Measurements from ENCODE around the gene ZNF48.
A peak's percentile ranks its signal among the peaks of the same experiment; 100 is the strongest.
"Not testable (repeated sequence)": the region's sequence is repeated elsewhere in the genome, so short reads cannot be mapped to it uniquely, and the experiment has no call there.

The ZNF48 gene

GRCh38 chr16:30394592-30395154, 547 bp upstream of the ZNF48 start:
- H3K27me3 ChIP-seq (ENCODE audit: control insufficient read depth in 2 of 2, insufficient read depth in 2 of 2, low read length in 2 of 2) = no peaks in the 10 kb centered on the region
- peaks cover 8 to 13% of the 10 kb centered on the region in 2 donors for H3K4me1 ChIP-seq (ENCODE audit: control insufficient read depth in 2 of 2, insufficient read depth in 2 of 2, low read length in 2 of 2)
- peak overlapping the region; percentile 52 to 73 for H3K9ac ChIP-seq (ENCODE audit: low read depth in 1 of 2, low read length in 2 of 2)
- no peaks in the 10 kb centered on the region for H3K9me3 ChIP-seq (ENCODE audit: control insufficient read depth in 2 of 2, low read length in 2 of 2)
- peak overlapping the region; percentile 29 to 68 for H3K27ac ChIP-seq (ENCODE audit: low read depth in 2 of 2, low read length in 2 of 2)
- H3K36me3 ChIP-seq (ENCODE audit: control insufficient read depth in 2 of 2, insufficient read depth in 2 of 2, low read length in 2 of 2) = peaks cover 0 to 11% of the 10 kb centered on the region in 2 donors
- peak overlapping the region; percentile 71 to 75 for H3K4me3 ChIP-seq (ENCODE audit: low read length in 2 of 2)

GRCh38 chr16:30395992-30396585, 869 bp downstream of the ZNF48 start:
- H3K4me1 ChIP-seq (ENCODE audit: control insufficient read depth in 2 of 2, insufficient read depth in 2 of 2, low read length in 2 of 2) = peaks cover 14 to 17% of the 10 kb centered on the region in 2 donors
- no peaks in the 10 kb centered on the region for H3K9me3 ChIP-seq (ENCODE audit: control insufficient read depth in 2 of 2, low read length in 2 of 2)
- peak overlapping the region; percentile 71 to 75 for H3K4me3 ChIP-seq (ENCODE audit: low read length in 2 of 2)
- peak overlapping the region; percentile 72 to 73 for H3K9ac ChIP-seq (ENCODE audit: low read depth in 1 of 2, low read length in 2 of 2)
- H3K27me3 ChIP-seq (ENCODE audit: control insufficient read depth in 2 of 2, insufficient read depth in 2 of 2, low read length in 2 of 2) = no peaks in the 10 kb centered on the region
- peaks cover 0 to 11% of the 10 kb centered on the region in 2 donors for H3K36me3 ChIP-seq (ENCODE audit: control insufficient read depth in 2 of 2, insufficient read depth in 2 of 2, low read length in 2 of 2)
- peak overlapping the region; percentile 51 to 68 for H3K27ac ChIP-seq (ENCODE audit: low read depth in 2 of 2, low read length in 2 of 2)

GRCh38 chr16:30396627-30397026, 1.4 kb downstream of the ZNF48 start:
- not testable (repeated sequence) for H3K27me3 ChIP-seq (ENCODE audit: control insufficient read depth in 2 of 2, insufficient read depth in 2 of 2, low read length in 2 of 2); H3K9me3 ChIP-seq (ENCODE audit: control insufficient read depth in 2 of 2, low read length in 2 of 2); H3K9ac ChIP-seq (ENCODE audit: low read depth in 1 of 2, low read length in 2 of 2); H3K27ac ChIP-seq (ENCODE audit: low read depth in 2 of 2, low read length in 2 of 2)
- Histone ChIP-seq H3K4me1 (ENCODE audit: control insufficient read depth in 2 of 2, insufficient read depth in 2 of 2, low read length in 2 of 2) (peaks cover 14 to 21% of the 10 kb centered on the region in 2 donors), H3K36me3 (ENCODE audit: control insufficient read depth in 2 of 2, insufficient read depth in 2 of 2, low read length in 2 of 2) (peaks cover 0 to 11% of the 10 kb centered on the region in 2 donors), H3K4me3 (ENCODE audit: low read length in 2 of 2) (peak overlapping the region in 1 of 2 donors; percentile 75)

- H3K27me3 ChIP-seq (ENCODE audit: control insufficient read depth in 2 of 2, insufficient read depth in 2 of 2, low read length in 2 of 2) = no peaks in the 10 kb centered on the region
- H3K36me3 ChIP-seq (ENCODE audit: control insufficient read depth in 2 of 2, insufficient read depth in 2 of 2, low read length in 2 of 2) = peaks cover 0 to 11% of the 10 kb centered on the region in 2 donors
- H3K4me1 ChIP-seq (ENCODE audit: control insufficient read depth in 2 of 2, insufficient read depth in 2 of 2, low read length in 2 of 2) = peaks cover 14 to 21% of the 10 kb centered on the region in 2 donors
- H3K9me3 ChIP-seq (ENCODE audit: control insufficient read depth in 2 of 2, low read length in 2 of 2) = no peaks in the 10 kb centered on the region
- H3K27ac ChIP-seq (ENCODE audit: low read depth in 2 of 2, low read length in 2 of 2) = no peak overlapping the region
- H3K9ac ChIP-seq (ENCODE audit: low read depth in 1 of 2, low read length in 2 of 2) = no peak overlapping the region
- H3K4me3 ChIP-seq (ENCODE audit: low read length in 2 of 2) = no peak overlapping the region
These were observed 1.8 kb downstream of the ZNF48 start for GRCh38 chr16:30397056-30397455.

- peaks cover 0 to 11% of the 10 kb centered on the region in 2 donors for H3K36me3 ChIP-seq (ENCODE audit: control insufficient read depth in 2 of 2, insufficient read depth in 2 of 2, low read length in 2 of 2)
- no peak overlapping the region for H3K9ac ChIP-seq (ENCODE audit: low read depth in 1 of 2, low read length in 2 of 2)
- no peak overlapping the region for H3K4me3 ChIP-seq (ENCODE audit: low read length in 2 of 2)
- peaks cover 14 to 21% of the 10 kb centered on the region in 2 donors for H3K4me1 ChIP-seq (ENCODE audit: control insufficient read depth in 2 of 2, insufficient read depth in 2 of 2, low read length in 2 of 2)
- no peak overlapping the region for H3K27ac ChIP-seq (ENCODE audit: low read depth in 2 of 2, low read length in 2 of 2)
- H3K9me3 ChIP-seq (ENCODE audit: control insufficient read depth in 2 of 2, low read length in 2 of 2) = no peaks in the 10 kb centered on the region
- no peaks in the 10 kb centered on the region for H3K27me3 ChIP-seq (ENCODE audit: control insufficient read depth in 2 of 2, insufficient read depth in 2 of 2, low read length in 2 of 2)
These were observed 2.8 kb downstream of the ZNF48 start for GRCh38 chr16:30397776-30398660.

- no peaks in the 10 kb centered on the region for H3K27me3 ChIP-seq (ENCODE audit: control insufficient read depth in 2 of 2, insufficient read depth in 2 of 2, low read length in 2 of 2)
- H3K4me1 ChIP-seq (ENCODE audit: control insufficient read depth in 2 of 2, insufficient read depth in 2 of 2, low read length in 2 of 2) = peaks cover 14 to 21% of the 10 kb centered on the region in 2 donors
- H3K36me3 ChIP-seq (ENCODE audit: control insufficient read depth in 2 of 2, insufficient read depth in 2 of 2, low read length in 2 of 2) = peaks cover 0 to 11% of the 10 kb centered on the region in 2 donors
- H3K4me3 ChIP-seq (ENCODE audit: low read length in 2 of 2) = no peak overlapping the region
- H3K9me3 ChIP-seq (ENCODE audit: control insufficient read depth in 2 of 2, low read length in 2 of 2) = no peaks in the 10 kb centered on the region
- H3K27ac ChIP-seq (ENCODE audit: low read depth in 2 of 2, low read length in 2 of 2) = peak overlapping the region in 1 of 2 donors; percentile 80
- H3K9ac ChIP-seq (ENCODE audit: low read depth in 1 of 2, low read length in 2 of 2) = no peak overlapping the region
These were observed 3.6 kb downstream of the ZNF48 start for GRCh38 chr16:30398661-30399434.

GRCh38 chr16:30399435-30400186, 4.4 kb downstream of the ZNF48 start:
- Histone ChIP-seq H3K4me3 (ENCODE audit: low read length in 2 of 2) (peak overlapping the region; percentile 81 to 88), H3K27ac (ENCODE audit: low read depth in 2 of 2, low read length in 2 of 2) (peak overlapping the region; percentile 67 to 80), H3K27me3 (ENCODE audit: control insufficient read depth in 2 of 2, insufficient read depth in 2 of 2, low read length in 2 of 2) (no peaks in the 10 kb centered on the region), H3K9ac (ENCODE audit: low read depth in 1 of 2, low read length in 2 of 2) (peak overlapping the region; percentile 84 to 90), H3K9me3 (ENCODE audit: control insufficient read depth in 2 of 2, low read length in 2 of 2) (no peaks in the 10 kb centered on the region), H3K36me3 (ENCODE audit: control insufficient read depth in 2 of 2, insufficient read depth in 2 of 2, low read length in 2 of 2) (peaks cover 0 to 11% of the 10 kb centered on the region in 2 donors), H3K4me1 (ENCODE audit: control insufficient read depth in 2 of 2, insufficient read depth in 2 of 2, low read length in 2 of 2) (peaks cover 14 to 21% of the 10 kb centered on the region in 2 donors)

- Histone ChIP-seq H3K27me3 (ENCODE audit: control insufficient read depth in 2 of 2, insufficient read depth in 2 of 2, low read length in 2 of 2) (no peaks in the 10 kb centered on the region), H3K9ac (ENCODE audit: low read depth in 1 of 2, low read length in 2 of 2) (no peak overlapping the region), H3K36me3 (ENCODE audit: control insufficient read depth in 2 of 2, insufficient read depth in 2 of 2, low read length in 2 of 2) (peaks cover 0 to 11% of the 10 kb centered on the region in 2 donors), H3K27ac (ENCODE audit: low read depth in 2 of 2, low read length in 2 of 2) (no peak overlapping the region), H3K9me3 (ENCODE audit: control insufficient read depth in 2 of 2, low read length in 2 of 2) (no peaks in the 10 kb centered on the region), H3K4me3 (ENCODE audit: low read length in 2 of 2) (no peak overlapping the region), H3K4me1 (ENCODE audit: control insufficient read depth in 2 of 2, insufficient read depth in 2 of 2, low read length in 2 of 2) (peaks cover 10% of the 10 kb centered on the region in 2 donors)
These were observed 6.7 kb downstream of the ZNF48 start for GRCh38 chr16:30401768-30402425.

GRCh38 chr16:30406795-30407101, 11.5 kb downstream of the ZNF48 start:
- peak overlapping the region; percentile 77 to 80 for H3K27ac ChIP-seq (ENCODE audit: low read depth in 2 of 2, low read length in 2 of 2)
- peaks cover 13 to 20% of the 10 kb centered on the region in 2 donors for H3K4me1 ChIP-seq (ENCODE audit: control insufficient read depth in 2 of 2, insufficient read depth in 2 of 2, low read length in 2 of 2)
- peaks cover 0 to 5% of the 10 kb centered on the region in 2 donors for H3K36me3 ChIP-seq (ENCODE audit: control insufficient read depth in 2 of 2, insufficient read depth in 2 of 2, low read length in 2 of 2)
- no peaks in the 10 kb centered on the region for H3K27me3 ChIP-seq (ENCODE audit: control insufficient read depth in 2 of 2, insufficient read depth in 2 of 2, low read length in 2 of 2)
- H3K4me3 ChIP-seq (ENCODE audit: low read length in 2 of 2) = peak overlapping the region; percentile 75 to 81
- H3K9me3 ChIP-seq (ENCODE audit: control insufficient read depth in 2 of 2, low read length in 2 of 2) = no peaks in the 10 kb centered on the region
- peak overlapping the region; percentile 77 to 80 for H3K9ac ChIP-seq (ENCODE audit: low read depth in 1 of 2, low read length in 2 of 2)

Measured in mucosa of rectum (tissue), 2 donors.